Adrenal gland (tissue), 12 donors: ENCODE results near the gene KCNMA1. TPM values are rescaled to one million over a fixed set of nuclear protein-coding genes. Genes with fewer than 3 reads are reported as not detected.

Experiments
- DNase-seq, 7 donors: peaks; one replicate each; pipeline ENCODE4 v3.0.0-alpha.2; 2019 to 2020
- H3K27ac ChIP-seq, 5 donors: fragments of 200-600 bp; sonication (generic) in 4 of 5; 1 replicate in 3 of 5; 2 replicates in 2 of 5; pipeline versions ENCODE4 v1.5.1 to v1.8.0; 2016 to 2020; ENCODE audit warnings: mild to moderate bottlenecking in 1 of 5
- H3K27me3 ChIP-seq: fragments of 200-600 bp; 2 replicates; pipeline ENCODE4 v1.8.0; 2021
- H3K36me3 ChIP-seq, 2 donors: fragments of 200-600 bp; replicated peaks in 1 of 2; 1 replicate in 1 of 2; 2 replicates in 1 of 2; pipeline versions ENCODE4 v1.5.1 to v1.8.0; 2018 to 2022
- H3K4me1 ChIP-seq, 2 donors: fragments of 200-600 bp; replicated peaks in 1 of 2; 1 replicate in 1 of 2; 2 replicates in 1 of 2; pipeline versions ENCODE4 v1.5.1 to v1.8.0; 2018 to 2021
- H3K4me3 ChIP-seq, 4 donors: fragments of 200-600 bp; sonication (generic) in 3 of 4; one replicate each; pipeline ENCODE4 v1.5.1; 2016 to 2018
- H3K9me3 ChIP-seq, 3 donors: fragments of 200-600 bp; sonication (generic) in 1 of 3; replicated peaks in 1 of 3; 1 replicate in 2 of 3; 2 replicates in 1 of 3; pipeline versions ENCODE4 v1.5.1 to v1.8.0; 2016 to 2021
- CTCF ChIP-seq, 6 experiments: fragments of 450-650 bp in 4 of 6; fragments of 200-600 bp in 2 of 6; sonication (generic) in 1 of 6; IDR thresholded peaks; 1 replicate in 5 of 6; 2 replicates in 1 of 6; pipeline versions ENCODE4 v1.5.1 to v1.8.0; 2016 to 2021; ENCODE audit warnings: antibody characterized with exemption in 6 of 6, mild to moderate bottlenecking in 2 of 6, moderate library complexity in 1 of 6
- POLR2A ChIP-seq, 2 donors: fragments of 450-650 bp; IDR thresholded peaks; one replicate each; pipeline ENCODE4 v1.6.1; 2017; ENCODE audit warnings: antibody characterized with exemption in 2 of 2, mild to moderate bottlenecking in 2 of 2, moderate library complexity in 1 of 2
- WGBS, 4 donors: extraction: QIAGEN DNeasy Blood & Tissue Kit in 2 of 4; methylation state at CpG; one replicate each; pipeline versions ENCODE4 v1.1.5 to v1.1.7; 2013 to 2017; 5-methylcytosine and 5-hydroxymethylcytosine counted together
- intact Hi-C, 2 donors: fragments of 100-400 bp; cut with DNase I; formaldehyde crosslinking; loops; one replicate each; pipeline versions ENCODE4 v1.14.1 to v1.15.0; 2022 to 2023
- polyA plus RNA-seq, 3 donors: library from polyadenylated mRNA; stranded (reverse); fragments of 200-250 nt in 2 of 3; fragments of 350-450 nt in 1 of 3; fragmentation: Illumina TruSeq in 1 of 3; extraction: RNeasy Lipid Tissue Mini Kit (QIAGEN cat#74804) in 1 of 3; gene quantifications; one replicate each; pipeline ENCODE4 v1.2.3, GENCODE V29; 2013 to 2014
- total RNA-seq, 9 donors: library from RNA; depleted of rRNA in 4 of 9; stranded (reverse); fragments of >200 nt in 4 of 9; fragments of 120-200 nt in 1 of 9; fragmentation: NEBNext Ultra II Directional in 1 of 9; extraction: Animal tissue kit (Norgen Biotek cat#: 25700) in 1 of 9; gene quantifications; one replicate each; pipeline versions ENCODE4 v1.1.0 to v1.2.4, GENCODE V29; 2013 to 2023
- donor health status: healthy with polysubstance abuse.
- donor health status: Bipolar disorder and iron deficiency.
- donor health status: DM: yes; HTN: yes; CAD: no.
- donor health status: DM: no; HTN: no; CAD: no.
- donor health status: DM: no; HTN: no; CAD: no.
- donor health status: DM: yes; HTN: yes; CAD: no.

Gene KCNMA1
- total and polyA plus RNA-seq, 12 donors: 6.4 to 37.7 (median 13.4) TPM

- no peaks in the 10 kb centered on the region for H3K27me3 ChIP-seq
- 76 to 92% (median 81%) methylated on average over 2 of the region's 2 CpGs for WGBS, 4 donors
- H3K36me3 ChIP-seq: no peaks in the 10 kb centered on the region
- no peaks in the 10 kb centered on the region for H3K9me3 ChIP-seq
- DNase-seq: no peak
- H3K4me1 ChIP-seq: no peaks in the 10 kb centered on the region
- intact Hi-C loops: no loop called here
- TF ChIP-seq POLR2A (IDR thresholded peaks at IDR 0.05): no peak
- no peak for TF ChIP-seq CTCF (IDR thresholded peaks at IDR 0.05)
- no peak overlapping the region for H3K27ac ChIP-seq
- H3K4me3 ChIP-seq: no peak overlapping the region
These were observed 451.9 kb downstream of the KCNMA1 start for GRCh38 chr10:77185696-77186095.

- intact Hi-C loops: no loop called here
- Histone ChIP-seq H3K27me3 (no peaks in the 10 kb centered on the region), H3K36me3 (no peaks in the 10 kb centered on the region), H3K27ac (no peak overlapping the region), H3K4me1 (no peaks in the 10 kb centered on the region), H3K9me3 (no peaks in the 10 kb centered on the region), H3K4me3 (no peak overlapping the region)
- TF ChIP-seq CTCF (IDR thresholded peaks at IDR 0.05) (no peak), POLR2A (IDR thresholded peaks at IDR 0.05) (no peak)
- DNase-seq: no peak
- 56 to 79% (median 67%) methylated on average over 1 of the region's 1 CpG for WGBS, 4 donors
These were observed 454.8 kb downstream of the KCNMA1 start for GRCh38 chr10:77182803-77183202.

- H3K4me3 ChIP-seq: no peak overlapping the region
- no peaks in the 10 kb centered on the region for H3K9me3 ChIP-seq
- H3K36me3 ChIP-seq: no peaks in the 10 kb centered on the region
- TF ChIP-seq POLR2A (IDR thresholded peaks at IDR 0.05): no peak
- TF ChIP-seq CTCF (IDR thresholded peaks at IDR 0.05): no peak
- H3K4me1 ChIP-seq: no peaks in the 10 kb centered on the region
- WGBS, 4 donors: 82 to 93% (median 86%) methylated on average over 2 of the region's 2 CpGs
- DNase-seq: no peak
- H3K27me3 ChIP-seq: no peaks in the 10 kb centered on the region
- intact Hi-C loops: no loop called here
- H3K27ac ChIP-seq: no peak overlapping the region
These were observed 456.8 kb downstream of the KCNMA1 start for GRCh38 chr10:77180794-77181193.

GRCh38 chr10:77180104-77180503 lies 457.5 kb downstream of the KCNMA1 start:
- no peak overlapping the region for H3K27ac ChIP-seq
- no peaks in the 10 kb centered on the region for H3K4me1 ChIP-seq
- no peak for DNase-seq
- H3K4me3 ChIP-seq: no peak overlapping the region
- H3K27me3 ChIP-seq: no peaks in the 10 kb centered on the region
- 95 to 98% (median 95%) methylated on average over 2 of the region's 2 CpGs for WGBS, 4 donors
- intact Hi-C loops: no loop called here
- no peaks in the 10 kb centered on the region for H3K36me3 ChIP-seq
- H3K9me3 ChIP-seq: no peaks in the 10 kb centered on the region
- TF ChIP-seq POLR2A (IDR thresholded peaks at IDR 0.05): no peak
- no peak for TF ChIP-seq CTCF (IDR thresholded peaks at IDR 0.05)
